Fibroblast of lung (primary cell): ENCODE data around the gene ACE. TPM values are rescaled to one million over a fixed set of nuclear protein-coding genes. Genes with fewer than 3 reads are reported as not detected.

ENCODE experiments used
- DNase-seq, 2 donors: peaks; one replicate each; pipeline versions ENCODE4 v3.0.0 to v3.0.0-alpha.2; 2010; ENCODE audit warnings: low read depth in 2 of 2
- H2AFZ ChIP-seq: 2 replicates; pipeline ENCODE4 v1.5.1; 2012; ENCODE audit warnings: low read length, control low read depth, inconsistent platforms
- H3K27ac ChIP-seq: 2 replicates; pipeline ENCODE4 v1.5.1; 2011; ENCODE audit warnings: low read length, control low read depth; ENCODE audit not compliant: insufficient read depth
- H3K27me3 ChIP-seq: 2 replicates; pipeline ENCODE4 v1.5.1; 2011; ENCODE audit warnings: mild to moderate bottlenecking, low read length; ENCODE audit not compliant: control insufficient read depth, insufficient read depth
- H3K36me3 ChIP-seq: 2 replicates; pipeline ENCODE4 v1.5.1; 2011; ENCODE audit warnings: low read length; ENCODE audit not compliant: control insufficient read depth, insufficient read depth
- H3K4me1 ChIP-seq: 2 replicates; pipeline ENCODE4 v1.5.1; 2011; ENCODE audit warnings: low read length; ENCODE audit not compliant: control insufficient read depth, insufficient read depth; ENCODE audit errors: extremely low read depth
- H3K4me2 ChIP-seq: 2 replicates; pipeline ENCODE4 v1.5.1; 2011; ENCODE audit warnings: low read length, control low read depth; ENCODE audit not compliant: insufficient read depth; ENCODE audit errors: extremely low read depth
- H3K4me3 ChIP-seq, 4 experiments: fragments of 200-600 bp in 1 of 4; sonication (generic) in 1 of 4; replicated peaks in 1 of 4; 2 replicates each; pipeline ENCODE4 v1.5.1; 2011 to 2016; ENCODE audit warnings: low read length in 4 of 4, low read depth in 3 of 4, mild to moderate bottlenecking in 3 of 4, control low read depth in 2 of 4, inconsistent platforms in 1 of 4, mixed read lengths in 1 of 4; ENCODE audit not compliant: insufficient read depth in 1 of 4; ENCODE audit errors: control extremely low read depth in 1 of 4
- H3K79me2 ChIP-seq: 2 replicates; pipeline ENCODE4 v1.5.1; 2012; ENCODE audit warnings: mild to moderate bottlenecking, low read length, inconsistent platforms; ENCODE audit not compliant: control insufficient read depth, insufficient read depth
- H3K9ac ChIP-seq: 2 replicates; pipeline ENCODE4 v1.5.1; 2011; ENCODE audit warnings: mild to moderate bottlenecking, low read length, control low read depth; ENCODE audit not compliant: insufficient read depth
- H3K9me3 ChIP-seq: 2 replicates; pipeline ENCODE4 v1.5.1; 2012; ENCODE audit warnings: low read depth, low read length; ENCODE audit not compliant: control insufficient read depth, insufficient read depth
- H4K20me1 ChIP-seq: 2 replicates; pipeline ENCODE4 v1.5.1; 2011; ENCODE audit warnings: low read length; ENCODE audit not compliant: control insufficient read depth, insufficient read depth; ENCODE audit errors: extremely low read depth
- CTCF ChIP-seq, 2 donors: IDR thresholded peaks in 1 of 2; conservative IDR thresholded peaks in 1 of 2; 1 replicate in 1 of 2; 2 replicates in 1 of 2; pipeline ENCODE4 v1.5.1; 2011 to 2012; ENCODE audit warnings: low read length in 2 of 2, control low read depth in 1 of 2, inconsistent platforms in 1 of 2, low read depth in 1 of 2, mild to moderate bottlenecking in 1 of 2
- EZH2 ChIP-seq: IDR thresholded peaks from 2 replicates; pipeline ENCODE4 v1.5.1; 2012; ENCODE audit warnings: low read length, control low read depth, mild to moderate bottlenecking; ENCODE audit errors: missing control alignments
- polyA plus RNA-seq, 2 donors: library from polyadenylated mRNA; depleted of rRNA in 1 of 2; stranded (reverse) in 1 of 2; unstranded in 1 of 2; fragments of >200 nt; gene quantifications; 2 replicates each; pipeline ENCODE4 v1.2.1, GENCODE V29; 2011 to 2012; ENCODE audit warnings: missing spikeins in 1 of 2
- total RNA-seq: library from RNA; depleted of rRNA; stranded (reverse); fragments of >200 nt; gene quantifications from 2 replicates; pipeline ENCODE4 v1.2.1, GENCODE V29; 2014

The ACE gene
- total and polyA plus RNA-seq, 2 donors (not counting 1 experiment from before 2014, with no cell fraction given) = 0.92 to 2.5 TPM

GRCh38 chr17:63534078-63534570 is 57.3 kb downstream of the ACE start:
- Histone ChIP-seq H3K4me2 (no peak overlapping the region), H4K20me1 (no peaks in the 10 kb centered on the region), H3K9ac (no peak overlapping the region), H3K36me3 (no peaks in the 10 kb centered on the region), H3K27ac (no peak overlapping the region), H3K9me3 (no peaks in the 10 kb centered on the region), H3K4me3 (no peak overlapping the region), H3K79me2 (no peaks in the 10 kb centered on the region), H3K27me3 (peaks cover 20% of the 10 kb centered on the region), H3K4me1 (no peaks in the 10 kb centered on the region), H2AFZ (no peak overlapping the region)
- no peak for DNase-seq
- no peak for TF ChIP-seq CTCF (conservative IDR thresholded peaks at IDR 0.05 in 1 of 2, IDR thresholded peaks at IDR 0.05 in 1 of 2; ENCODE audit: low read depth in 1 of 2, low read length in 2 of 2)

GRCh38 chr17:63534816-63535455 is 58.1 kb downstream of the ACE start:
- no peaks in the 10 kb centered on the region for H4K20me1 ChIP-seq
- no peak overlapping the region for H3K27ac ChIP-seq
- H2AFZ ChIP-seq = no peak overlapping the region
- H3K79me2 ChIP-seq = no peaks in the 10 kb centered on the region
- H3K36me3 ChIP-seq = no peaks in the 10 kb centered on the region
- TF ChIP-seq EZH2 (no peak), CTCF (conservative IDR thresholded peaks at IDR 0.05 in 1 of 2, IDR thresholded peaks at IDR 0.05 in 1 of 2; ENCODE audit: low read depth in 1 of 2, low read length in 2 of 2) (no peak)
- peaks cover 25% of the 10 kb centered on the region for H3K27me3 ChIP-seq
- no peaks in the 10 kb centered on the region for H3K9me3 ChIP-seq
- H3K4me3 ChIP-seq = no peak overlapping the region
- H3K4me1 ChIP-seq = no peaks in the 10 kb centered on the region
- H3K4me2 ChIP-seq = no peak overlapping the region
- DNase-seq = no peak
- no peak overlapping the region for H3K9ac ChIP-seq

- TF ChIP-seq CTCF (conservative IDR thresholded peaks at IDR 0.05 in 1 of 2, IDR thresholded peaks at IDR 0.05 in 1 of 2; ENCODE audit: low read depth in 1 of 2, low read length in 2 of 2) (no peak), EZH2 (no peak)
- Histone ChIP-seq H3K27ac (no peak overlapping the region), H3K4me2 (no peak overlapping the region), H3K79me2 (no peaks in the 10 kb centered on the region), H3K27me3 (peaks cover 25% of the 10 kb centered on the region), H4K20me1 (no peaks in the 10 kb centered on the region), H3K9ac (no peak overlapping the region), H3K9me3 (no peaks in the 10 kb centered on the region), H3K4me3 (no peak overlapping the region), H3K36me3 (no peaks in the 10 kb centered on the region), H2AFZ (no peak overlapping the region), H3K4me1 (no peaks in the 10 kb centered on the region)
- DNase-seq = no peak
These were observed 58.8 kb downstream of the ACE start for GRCh38 chr17:63535640-63536039.
